Neural cell (in vitro differentiated cells): ENCODE data around the gene WDSUB1. TPM values are rescaled to one million over a fixed set of nuclear protein-coding genes. Genes with fewer than 3 reads are reported as not detected.

ENCODE experiments used
- H2AFZ ChIP-seq: fragments of 200-600, 300-800 bp; sonication (generic), shearing (Covaris generic); 2 replicates; pipeline ENCODE4 v1.6.0; 2014; ENCODE audit warnings: low read depth, mild to moderate bottlenecking, antibody characterized with exemption, low read length, moderate library complexity
- H3F3A ChIP-seq: fragments of 200-600 bp; shearing (Covaris generic); 2 replicates; pipeline ENCODE4 v1.6.1; 2016; ENCODE audit warnings: mild to moderate bottlenecking, moderate library complexity, mixed read lengths, antibody characterized with exemption, low read length; ENCODE audit not compliant: insufficient read depth, poor library complexity, severe bottlenecking
- H3K27ac ChIP-seq: fragments of 200-600, 300-800 bp; sonication (generic), shearing (Covaris generic); 2 replicates; pipeline ENCODE4 v1.5.1; 2014; ENCODE audit warnings: mild to moderate bottlenecking, low read length, moderate library complexity
- H3K27me3 ChIP-seq: fragments of 300-800, 200-600 bp; sonication (generic), shearing (Covaris generic); 2 replicates; pipeline ENCODE4 v1.6.0; 2014; ENCODE audit warnings: mild to moderate bottlenecking, low read depth, low read length, moderate library complexity; ENCODE audit not compliant: insufficient read depth
- H3K36me3 ChIP-seq: fragments of 300-800, 200-600 bp; sonication (generic), shearing (Covaris generic); 2 replicates; pipeline ENCODE4 v1.5.1; 2014; ENCODE audit warnings: mild to moderate bottlenecking, antibody characterized with exemption, low read length, moderate library complexity; ENCODE audit not compliant: insufficient read depth
- H3K4me2 ChIP-seq: fragments of 300-800, 200-600 bp; sonication (generic), shearing (Covaris generic); 2 replicates; pipeline ENCODE4 v1.6.0; 2014; ENCODE audit warnings: mild to moderate bottlenecking, low read length
- H3K4me3 ChIP-seq: fragments of 300-800, 200-600 bp; sonication (generic), shearing (Covaris generic); 2 replicates; pipeline ENCODE4 v1.5.1; 2014; ENCODE audit warnings: mild to moderate bottlenecking, low read length, moderate library complexity
- H3K79me2 ChIP-seq: fragments of 200-600 bp; shearing (Covaris generic); replicated peaks from 2 replicates; pipeline ENCODE4 v1.6.0; 2014; ENCODE audit warnings: mild to moderate bottlenecking, low read length, moderate library complexity; ENCODE audit not compliant: insufficient read depth
- H3K9ac ChIP-seq: fragments of 300-800, 200-600 bp; sonication (generic), shearing (Covaris generic); 2 replicates; pipeline ENCODE4 v1.6.1; 2016; ENCODE audit warnings: mild to moderate bottlenecking, low read length, mixed read lengths
- H3K9me2 ChIP-seq: fragments of 200-600 bp; shearing (Covaris generic); 2 replicates; pipeline ENCODE4 v1.6.1; 2016; ENCODE audit warnings: mild to moderate bottlenecking, low read length, mixed read lengths; ENCODE audit not compliant: insufficient read depth
- H3K9me3 ChIP-seq: fragments of 200-600, 300-800 bp; sonication (generic), shearing (Covaris generic); 2 replicates; pipeline ENCODE4 v1.6.1; 2016; ENCODE audit warnings: mild to moderate bottlenecking, mixed run types, low read length, moderate library complexity, mixed read lengths
- H4K20me1 ChIP-seq: fragments of 200-600 bp; shearing (Covaris generic); 2 replicates; pipeline ENCODE4 v1.6.1; 2016; ENCODE audit warnings: mild to moderate bottlenecking, mixed run types; ENCODE audit not compliant: insufficient read depth
- EP300 ChIP-seq: fragments of 450-650 bp; conservative IDR thresholded peaks from 2 replicates; pipeline ENCODE4 v1.6.1; 2014; ENCODE audit warnings: antibody characterized with exemption, mild to moderate bottlenecking, moderate library complexity; ENCODE audit not compliant: poor library complexity, severe bottlenecking
- EZH2 ChIP-seq: fragments of 200-600, 300-800 bp; shearing (Covaris generic), sonication (generic); IDR thresholded peaks from 2 replicates; pipeline ENCODE4 v1.6.1; 2014; ENCODE audit warnings: antibody characterized with exemption, low read length, borderline replicate concordance, mild to moderate bottlenecking; ENCODE audit not compliant: insufficient read depth, poor library complexity, severe bottlenecking
- MXI1 ChIP-seq: fragments of 450-650 bp; conservative IDR thresholded peaks from 2 replicates; pipeline ENCODE4 v1.6.1; 2014; ENCODE audit warnings: antibody characterized with exemption, mild to moderate bottlenecking; ENCODE audit not compliant: poor library complexity, severe bottlenecking
- POLR2AphosphoS5 ChIP-seq: IDR thresholded peaks from 2 replicates; pipeline ENCODE4 v1.6.1; 2012
- RAD21 ChIP-seq: fragments of 450-650 bp; conservative IDR thresholded peaks from 2 replicates; pipeline ENCODE4 v1.6.1; 2014; ENCODE audit warnings: antibody characterized with exemption, mild to moderate bottlenecking, moderate library complexity
- REST ChIP-seq: IDR thresholded peaks from 2 replicates; pipeline ENCODE4 v1.6.1; 2012; ENCODE audit warnings: borderline replicate concordance
- SMC3 ChIP-seq: fragments of 450-650 bp; conservative IDR thresholded peaks from 2 replicates; pipeline ENCODE4 v1.6.1; 2014; ENCODE audit warnings: antibody characterized with exemption, mild to moderate bottlenecking, moderate library complexity; ENCODE audit not compliant: poor library complexity
- TAF1 ChIP-seq: IDR thresholded peaks from 2 replicates; pipeline ENCODE4 v1.6.1; 2012; ENCODE audit warnings: low read depth
- polyA plus RNA-seq: library from polyadenylated mRNA; depleted of rRNA; stranded (reverse); fragments of >200 nt; gene quantifications from 2 replicates; pipeline ENCODE4 v1.2.3, GENCODE V29; 2014
- TF ChIP-seq, protein P1 (sequence below): fragments of 450-650 bp; IDR thresholded peaks from 2 replicates; pipeline ENCODE4 v1.5.1; 2014; ENCODE audit warnings: antibody characterized with exemption, mild to moderate bottlenecking, moderate library complexity; ENCODE audit not compliant: poor library complexity, severe bottlenecking

WDSUB1 gene
- polyA plus RNA-seq, 1 donor from 2014 or later: 11.1 TPM

GRCh38 chr2:159200498-159200897 lies 86.0 kb downstream of the WDSUB1 start:
- no peaks in the 10 kb centered on the region for H3K27me3 ChIP-seq
- H4K20me1 ChIP-seq: no peaks in the 10 kb centered on the region
- H3K9me3 ChIP-seq: no peaks in the 10 kb centered on the region
- no peak overlapping the region for H3K4me3 ChIP-seq
- H3K9me2 ChIP-seq: no peaks in the 10 kb centered on the region
- H3K79me2 ChIP-seq: no peaks in the 10 kb centered on the region
- no peak overlapping the region for H2AFZ ChIP-seq
- H3K4me2 ChIP-seq: no peak overlapping the region
- no peak overlapping the region for H3K9ac ChIP-seq
- H3K27ac ChIP-seq: no peak overlapping the region
- H3F3A ChIP-seq: no peaks in the 10 kb centered on the region
- H3K36me3 ChIP-seq: no peaks in the 10 kb centered on the region
- TF ChIP-seq EP300 (no peak), EZH2 (no peak), POLR2AphosphoS5 (no peak), MXI1 (no peak), TAF1 (no peak), RAD21 (no peak), SMC3 (no peak), REST (no peak)
- TF ChIP-seq, protein P1, sequence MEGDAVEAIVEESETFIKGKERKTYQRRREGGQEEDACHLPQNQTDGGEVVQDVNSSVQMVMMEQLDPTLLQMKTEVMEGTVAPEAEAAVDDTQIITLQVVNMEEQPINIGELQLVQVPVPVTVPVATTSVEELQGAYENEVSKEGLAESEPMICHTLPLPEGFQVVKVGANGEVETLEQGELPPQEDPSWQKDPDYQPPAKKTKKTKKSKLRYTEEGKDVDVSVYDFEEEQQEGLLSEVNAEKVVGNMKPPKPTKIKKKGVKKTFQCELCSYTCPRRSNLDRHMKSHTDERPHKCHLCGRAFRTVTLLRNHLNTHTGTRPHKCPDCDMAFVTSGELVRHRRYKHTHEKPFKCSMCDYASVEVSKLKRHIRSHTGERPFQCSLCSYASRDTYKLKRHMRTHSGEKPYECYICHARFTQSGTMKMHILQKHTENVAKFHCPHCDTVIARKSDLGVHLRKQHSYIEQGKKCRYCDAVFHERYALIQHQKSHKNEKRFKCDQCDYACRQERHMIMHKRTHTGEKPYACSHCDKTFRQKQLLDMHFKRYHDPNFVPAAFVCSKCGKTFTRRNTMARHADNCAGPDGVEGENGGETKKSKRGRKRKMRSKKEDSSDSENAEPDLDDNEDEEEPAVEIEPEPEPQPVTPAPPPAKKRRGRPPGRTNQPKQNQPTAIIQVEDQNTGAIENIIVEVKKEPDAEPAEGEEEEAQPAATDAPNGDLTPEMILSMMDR: no peak

- Histone ChIP-seq H4K20me1 (no peaks in the 10 kb centered on the region), H3K36me3 (no peaks in the 10 kb centered on the region), H3K27me3 (no peaks in the 10 kb centered on the region), H3K79me2 (no peaks in the 10 kb centered on the region), H2AFZ (no peak overlapping the region), H3K9ac (no peak overlapping the region), H3K9me3 (no peaks in the 10 kb centered on the region), H3K4me3 (no peak overlapping the region), H3F3A (no peaks in the 10 kb centered on the region), H3K9me2 (no peaks in the 10 kb centered on the region), H3K4me2 (no peak overlapping the region), H3K27ac (no peak overlapping the region)
- TF ChIP-seq EP300 (no peak), MXI1 (no peak), RAD21 (no peak), SMC3 (no peak)
Observed at GRCh38 chr2:159199761-159200465, 86.6 kb downstream of the WDSUB1 start.
